GM23338 (cell line): ENCODE data around the gene MLANA.

Experiments
- CTCF ChIP-seq, 2 experiments: fragments of 200-600 bp in 1 of 2; sonication (generic) in 1 of 2; conservative IDR thresholded peaks; 2 replicates each; pipeline versions ENCODE4 v1.5.1 to v1.6.1; 2016 to 2017; ENCODE audit warnings: antibody characterized with exemption in 2 of 2, low read depth in 2 of 2, mild to moderate bottlenecking in 2 of 2, moderate library complexity in 1 of 2
- EZH2phosphoT487 ChIP-seq: fragments of 200-600 bp; sonication (generic); IDR thresholded peaks from one replicate; pipeline ENCODE4 v1.8.1; 2018; ENCODE audit warnings: antibody characterized with exemption; ENCODE audit not compliant: unreplicated experiment

GRCh38 chr9:5894237-5894959 is 3.7 kb downstream of the MLANA start:
- TF ChIP-seq EZH2phosphoT487 (no peak), CTCF (conservative IDR thresholded peaks at IDR 0.05; ENCODE audit: low read depth in 2 of 2) (no peak)
